ENCODE data around the gene SHROOM1. TPM values are rescaled to one million over a fixed set of nuclear protein-coding genes. Genes with fewer than 3 reads are reported as not detected.

SHROOM1 gene
- total RNA-seq, 1 experiment from 2014 or later: 13.5 TPM

DNA sequence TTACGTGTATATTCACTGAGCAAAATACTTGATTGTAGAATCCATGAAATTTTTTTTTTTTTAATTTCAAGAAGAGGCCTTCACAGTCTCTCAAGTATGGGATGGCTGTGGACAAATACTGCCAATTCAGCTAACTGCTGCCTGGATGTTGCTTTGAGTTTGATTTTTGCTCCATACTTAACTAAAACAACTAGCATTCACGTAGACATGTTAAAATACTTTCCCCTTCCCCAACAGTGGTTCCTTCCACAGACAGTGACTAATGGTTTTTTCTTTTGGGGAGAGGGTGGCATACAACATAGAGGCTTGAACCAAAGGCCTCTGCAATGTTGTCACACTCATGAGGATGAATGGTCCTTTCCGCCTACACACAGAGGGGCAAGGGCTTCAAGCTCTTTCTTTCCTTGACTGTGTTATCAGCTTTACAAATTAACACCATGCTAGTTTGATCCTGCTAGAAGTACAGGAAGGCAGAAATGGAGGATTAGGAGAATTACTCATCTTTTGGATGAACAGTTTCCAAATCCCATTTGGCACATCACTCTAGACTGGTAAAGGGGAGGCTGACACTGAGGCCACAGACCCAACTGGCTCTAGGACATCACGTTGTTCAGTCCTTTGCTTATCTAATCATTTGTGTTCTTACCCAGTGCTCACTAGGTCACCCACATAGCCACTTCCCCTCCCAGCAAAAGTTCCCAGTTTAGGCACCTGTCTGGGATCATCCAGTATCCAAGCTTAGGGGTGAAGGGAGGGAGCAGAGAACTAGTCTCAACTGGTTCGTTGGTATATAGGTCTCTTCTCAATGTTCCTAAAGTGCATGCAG is 41.2 kb upstream of the SHROOM1 start:
- no TSS peak for BruUV-seq (replicated peaks)
- peaks cover 17% of the 10 kb centered on the region for H3K36me3 ChIP-seq (ENCODE audit: control insufficient read depth, insufficient read depth, low read length)

DNA sequence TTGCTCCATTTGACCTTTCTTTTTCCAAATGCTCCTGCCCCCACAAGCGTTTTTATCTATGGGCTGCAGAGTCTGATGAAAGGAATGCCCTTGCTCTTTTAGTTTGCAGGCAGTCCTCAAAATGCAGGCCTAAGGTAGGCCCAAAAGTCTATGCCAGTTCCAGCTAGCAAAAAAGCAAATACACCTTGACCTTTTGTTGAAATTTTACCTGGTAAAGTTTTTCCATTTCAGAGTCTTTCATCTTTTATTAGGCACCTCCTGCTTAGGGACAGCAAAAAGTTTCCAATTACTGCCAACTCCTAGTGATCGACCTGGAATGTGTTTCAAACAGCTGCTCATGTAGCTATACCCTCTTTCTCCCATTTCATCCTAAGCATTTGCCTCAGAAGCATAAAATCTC is 40.4 kb upstream of the SHROOM1 start:
- Histone ChIP-seq H3K4me3 (ENCODE audit: low read depth in 2 of 2, low read length in 2 of 2) (no peak overlapping the region), H3K27ac (ENCODE audit: low read length) (no peak overlapping the region), H3K4me1 (ENCODE audit: control insufficient read depth, insufficient read depth, low read length) (peaks cover 13% of the 10 kb centered on the region), H3K27me3 (ENCODE audit: control insufficient read depth, insufficient read depth, low read length) (no peaks in the 10 kb centered on the region), H3K36me3 (ENCODE audit: control insufficient read depth, insufficient read depth, low read length) (peaks cover 17% of the 10 kb centered on the region), H3K9me3 (ENCODE audit: control insufficient read depth, insufficient read depth, low read depth, low read length) (no peaks in the 10 kb centered on the region)
- in situ Hi-C loops (cut with HindIII; ENCODE audit: low pct_unique_long_range_greater_than_20kb, low sequenced_read_pairs): no loop called here
- no peak for DNase-seq (ENCODE audit: low read depth, low spot score)
- ChIA-PET POLR2A (no interaction called here), CTCF (no interaction called here)
- ATAC-seq: no peak
- no peak for TF ChIP-seq POLR2AphosphoS5 (IDR thresholded peaks at IDR 0.05; ENCODE audit: low read depth, low read length)
- TF ChIP-seq SIN3A (IDR thresholded peaks at IDR 0.05; ENCODE audit: borderline replicate concordance, insufficient read depth, low read depth, low read length): no peak
- TF ChIP-seq TCF7L2 (IDR thresholded peaks at IDR 0.05; ENCODE audit: low read depth, low read length): no peak
- TF ChIP-seq, protein P1, sequence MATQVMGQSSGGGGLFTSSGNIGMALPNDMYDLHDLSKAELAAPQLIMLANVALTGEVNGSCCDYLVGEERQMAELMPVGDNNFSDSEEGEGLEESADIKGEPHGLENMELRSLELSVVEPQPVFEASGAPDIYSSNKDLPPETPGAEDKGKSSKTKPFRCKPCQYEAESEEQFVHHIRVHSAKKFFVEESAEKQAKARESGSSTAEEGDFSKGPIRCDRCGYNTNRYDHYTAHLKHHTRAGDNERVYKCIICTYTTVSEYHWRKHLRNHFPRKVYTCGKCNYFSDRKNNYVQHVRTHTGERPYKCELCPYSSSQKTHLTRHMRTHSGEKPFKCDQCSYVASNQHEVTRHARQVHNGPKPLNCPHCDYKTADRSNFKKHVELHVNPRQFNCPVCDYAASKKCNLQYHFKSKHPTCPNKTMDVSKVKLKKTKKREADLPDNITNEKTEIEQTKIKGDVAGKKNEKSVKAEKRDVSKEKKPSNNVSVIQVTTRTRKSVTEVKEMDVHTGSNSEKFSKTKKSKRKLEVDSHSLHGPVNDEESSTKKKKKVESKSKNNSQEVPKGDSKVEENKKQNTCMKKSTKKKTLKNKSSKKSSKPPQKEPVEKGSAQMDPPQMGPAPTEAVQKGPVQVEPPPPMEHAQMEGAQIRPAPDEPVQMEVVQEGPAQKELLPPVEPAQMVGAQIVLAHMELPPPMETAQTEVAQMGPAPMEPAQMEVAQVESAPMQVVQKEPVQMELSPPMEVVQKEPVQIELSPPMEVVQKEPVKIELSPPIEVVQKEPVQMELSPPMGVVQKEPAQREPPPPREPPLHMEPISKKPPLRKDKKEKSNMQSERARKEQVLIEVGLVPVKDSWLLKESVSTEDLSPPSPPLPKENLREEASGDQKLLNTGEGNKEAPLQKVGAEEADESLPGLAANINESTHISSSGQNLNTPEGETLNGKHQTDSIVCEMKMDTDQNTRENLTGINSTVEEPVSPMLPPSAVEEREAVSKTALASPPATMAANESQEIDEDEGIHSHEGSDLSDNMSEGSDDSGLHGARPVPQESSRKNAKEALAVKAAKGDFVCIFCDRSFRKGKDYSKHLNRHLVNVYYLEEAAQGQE (IDR thresholded peaks at IDR 0.05; ENCODE audit: insufficient read depth in 1 of 2, low read depth in 2 of 2, low read length in 1 of 2): no peak
- TF ChIP-seq, protein P2, sequence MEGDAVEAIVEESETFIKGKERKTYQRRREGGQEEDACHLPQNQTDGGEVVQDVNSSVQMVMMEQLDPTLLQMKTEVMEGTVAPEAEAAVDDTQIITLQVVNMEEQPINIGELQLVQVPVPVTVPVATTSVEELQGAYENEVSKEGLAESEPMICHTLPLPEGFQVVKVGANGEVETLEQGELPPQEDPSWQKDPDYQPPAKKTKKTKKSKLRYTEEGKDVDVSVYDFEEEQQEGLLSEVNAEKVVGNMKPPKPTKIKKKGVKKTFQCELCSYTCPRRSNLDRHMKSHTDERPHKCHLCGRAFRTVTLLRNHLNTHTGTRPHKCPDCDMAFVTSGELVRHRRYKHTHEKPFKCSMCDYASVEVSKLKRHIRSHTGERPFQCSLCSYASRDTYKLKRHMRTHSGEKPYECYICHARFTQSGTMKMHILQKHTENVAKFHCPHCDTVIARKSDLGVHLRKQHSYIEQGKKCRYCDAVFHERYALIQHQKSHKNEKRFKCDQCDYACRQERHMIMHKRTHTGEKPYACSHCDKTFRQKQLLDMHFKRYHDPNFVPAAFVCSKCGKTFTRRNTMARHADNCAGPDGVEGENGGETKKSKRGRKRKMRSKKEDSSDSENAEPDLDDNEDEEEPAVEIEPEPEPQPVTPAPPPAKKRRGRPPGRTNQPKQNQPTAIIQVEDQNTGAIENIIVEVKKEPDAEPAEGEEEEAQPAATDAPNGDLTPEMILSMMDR (IDR thresholded peaks at IDR 0.05): no peak
- intact Hi-C loops (cut with micrococcal nuclease; ENCODE audit: unreplicated experiment): no loop called here
- BruUV-seq (replicated peaks): no TSS peak

More for the DNA sequence above, 41.2 kb upstream of the SHROOM1 start:
- Histone ChIP-seq H3K27ac (ENCODE audit: low read length) (no peak overlapping the region), H3K27me3 (ENCODE audit: control insufficient read depth, insufficient read depth, low read length) (no peaks in the 10 kb centered on the region), H3K9me3 (ENCODE audit: control insufficient read depth, insufficient read depth, low read depth, low read length) (no peaks in the 10 kb centered on the region), H3K4me3 (ENCODE audit: low read depth in 2 of 2, low read length in 2 of 2) (no peak overlapping the region), H3K4me1 (ENCODE audit: control insufficient read depth, insufficient read depth, low read length) (peaks cover 12% of the 10 kb centered on the region)
- intact Hi-C loops (cut with micrococcal nuclease; ENCODE audit: unreplicated experiment) (no loop called here), in situ Hi-C loops (cut with HindIII; ENCODE audit: low pct_unique_long_range_greater_than_20kb, low sequenced_read_pairs) (no loop called here)
- ATAC-seq: no peak
- ChIA-PET CTCF (no interaction called here), POLR2A (no interaction called here)
- no peak for TF ChIP-seq SIN3A (IDR thresholded peaks at IDR 0.05; ENCODE audit: borderline replicate concordance, insufficient read depth, low read depth, low read length)
- TF ChIP-seq, protein P1 (IDR thresholded peaks at IDR 0.05; ENCODE audit: insufficient read depth in 1 of 2, low read depth in 2 of 2, low read length in 1 of 2): no peak
- no peak for TF ChIP-seq TCF7L2 (IDR thresholded peaks at IDR 0.05; ENCODE audit: low read depth, low read length)
- no peak for TF ChIP-seq POLR2AphosphoS5 (IDR thresholded peaks at IDR 0.05; ENCODE audit: low read depth, low read length)
- TF ChIP-seq, protein P2 (IDR thresholded peaks at IDR 0.05): no peak
- no peak for DNase-seq (ENCODE audit: low read depth, low spot score)
